Caco-2 (cell line): Measurements from ENCODE around the gene LCMT1. TPM values are rescaled to one million over a fixed set of nuclear protein-coding genes. Genes with fewer than 3 reads are reported as not detected.

Experiments
- BruUV-seq: library from RNA; stranded (reverse); fragments of 400-500 nt; replicated peaks from 2 replicates; lab custom pipeline; 2021; lab: Mats Ljungman, UMichigan
- CTCF ChIA-PET: fragments of 300-600 bp; sonication (Branson Sonifier 250); formaldehyde crosslinking; loops from one replicate; lab custom pipeline; 2022; ENCODE audit warnings: antibody characterized with exemption; lab: Charles Lee
- POLR2A ChIA-PET: fragments of 300-600 bp; sonication (Branson Sonifier 250); formaldehyde crosslinking; loops from one replicate; lab custom pipeline; 2022; ENCODE audit warnings: antibody characterized with exemption; lab: Charles Lee
- DNase-seq, 2 experiments: peaks; one replicate each; pipeline versions ENCODE4 v3.0.0 to v3.0.0-alpha.2; 2020 to 2022
- H3K27me3 ChIP-seq: replicated peaks from 2 replicates; pipeline ENCODE4 v1.6.0; 2011; ENCODE audit warnings: low read length; ENCODE audit not compliant: control insufficient read depth, insufficient read depth
- H3K36me3 ChIP-seq: 2 replicates; pipeline ENCODE4 v1.5.1; 2011; ENCODE audit warnings: low read length; ENCODE audit not compliant: control insufficient read depth, insufficient read depth
- H3K4me1 ChIP-seq: fragments of 250-450 bp; sonication (Bioruptor Pico); 2 replicates; pipeline ENCODE4 v1.5.1; 2020; ENCODE audit warnings: mild to moderate bottlenecking
- H3K4me3 ChIP-seq: 2 replicates; pipeline ENCODE4 v1.5.1; 2011; ENCODE audit warnings: low read depth, mild to moderate bottlenecking, control low read depth, low read length
- H3K9me3 ChIP-seq: fragments of 250-450 bp; sonication (Bioruptor Pico); 2 replicates; pipeline ENCODE4 v1.5.1; 2020; ENCODE audit warnings: mild to moderate bottlenecking, moderate library complexity
- H3K27ac Mint-ChIP-seq: one replicate; pipeline ENCODE4 v1.8.0; 2022; ENCODE audit warnings: mixed read lengths; ENCODE audit not compliant: unreplicated experiment
- H3K27me3 Mint-ChIP-seq: one replicate; pipeline ENCODE4 v1.8.0; 2022; ENCODE audit warnings: mixed read lengths; ENCODE audit not compliant: insufficient read depth, unreplicated experiment
- H3K36me3 Mint-ChIP-seq: one replicate; pipeline ENCODE4 v1.8.0; 2022; ENCODE audit warnings: mild to moderate bottlenecking, mixed read lengths; ENCODE audit not compliant: insufficient read depth, unreplicated experiment
- H3K4me1 Mint-ChIP-seq: one replicate; pipeline ENCODE4 v1.8.0; 2022; ENCODE audit warnings: low read depth, mixed read lengths; ENCODE audit not compliant: unreplicated experiment
- H3K4me3 Mint-ChIP-seq: one replicate; pipeline ENCODE4 v1.8.0; 2022; ENCODE audit warnings: mild to moderate bottlenecking, moderate library complexity, mixed read lengths; ENCODE audit not compliant: unreplicated experiment
- H3K9me3 Mint-ChIP-seq: one replicate; pipeline ENCODE4 v1.8.0; 2022; ENCODE audit warnings: mixed read lengths; ENCODE audit not compliant: unreplicated experiment
- CTCF ChIP-seq, 2 experiments: fragments of 200-600 bp in 1 of 2; IDR thresholded peaks; 1 replicate in 1 of 2; 2 replicates in 1 of 2; pipeline versions ENCODE4 v1.5.1 to v1.8.0; 2011 to 2022; ENCODE audit warnings: antibody characterized with exemption in 1 of 2, control low read depth in 1 of 2, inconsistent platforms in 1 of 2, low read depth in 1 of 2, low read length in 1 of 2, mild to moderate bottlenecking in 1 of 2, moderate library complexity in 1 of 2; ENCODE audit not compliant: insufficient read depth in 1 of 2, severe bottlenecking in 1 of 2, unreplicated experiment in 1 of 2
- intact Hi-C: fragments of 100-400 bp; cut with micrococcal nuclease; formaldehyde crosslinking; loops from one replicate; pipeline ENCODE4 v1.10.0; 2022; ENCODE audit not compliant: unreplicated experiment
- total RNA-seq: library from RNA; stranded (reverse); gene quantifications from 2 replicates; pipeline ENCODE4 v1.2.3, GENCODE V29; 2022

The LCMT1 gene
- total RNA-seq, 1 experiment from 2014 or later: 53.9 TPM

- no peak for DNase-seq
- ChIA-PET POLR2A (no interaction called here), CTCF (no interaction called here)
- H3K4me3 ChIP-seq: no peak overlapping the region
- intact Hi-C loops: no loop called here
- H3K27me3 ChIP-seq: no peaks in the 10 kb centered on the region
- TF ChIP-seq CTCF (IDR thresholded peaks at IDR 0.05; ENCODE audit: insufficient read depth in 1 of 2, low read depth in 1 of 2, low read length in 1 of 2, severe bottlenecking in 1 of 2, unreplicated experiment in 1 of 2): no peak
- no peaks in the 10 kb centered on the region for H3K36me3 Mint-ChIP-seq
- BruUV-seq: no TSS peak
- H3K4me3 Mint-ChIP-seq: no peak overlapping the region
- H3K9me3 Mint-ChIP-seq: no peaks in the 10 kb centered on the region
- no peaks in the 10 kb centered on the region for H3K4me1 ChIP-seq
- H3K4me1 Mint-ChIP-seq: no peaks in the 10 kb centered on the region
- no peaks in the 10 kb centered on the region for H3K9me3 ChIP-seq
- H3K36me3 ChIP-seq: no peaks in the 10 kb centered on the region
- no peak overlapping the region for H3K27ac Mint-ChIP-seq
- no peaks in the 10 kb centered on the region for H3K27me3 Mint-ChIP-seq
Observed at GRCh38 chr16:25217112-25217511, 105.6 kb downstream of the LCMT1 start.

GRCh38 chr16:25217921-25218320 is 106.4 kb downstream of the LCMT1 start:
- Histone ChIP-seq H3K27me3 (no peaks in the 10 kb centered on the region), H3K36me3 (no peaks in the 10 kb centered on the region), H3K4me1 (no peaks in the 10 kb centered on the region), H3K9me3 (no peaks in the 10 kb centered on the region), H3K4me3 (no peak overlapping the region)
- BruUV-seq: no TSS peak
- ChIA-PET POLR2A (interaction anchor here (0.5 kb wide), 1 partner anchor 41 kb away, joined by 5 read pairs; no protein-coding TSS in a partner anchor), CTCF (no interaction called here)
- Mint-ChIP-seq H3K36me3 (no peaks in the 10 kb centered on the region), H3K27ac (no peak overlapping the region), H3K9me3 (no peaks in the 10 kb centered on the region), H3K4me3 (no peak overlapping the region), H3K4me1 (no peaks in the 10 kb centered on the region), H3K27me3 (no peaks in the 10 kb centered on the region)
- intact Hi-C loops: no loop called here
- DNase-seq: no peak
- no peak for TF ChIP-seq CTCF (IDR thresholded peaks at IDR 0.05; ENCODE audit: insufficient read depth in 1 of 2, low read depth in 1 of 2, low read length in 1 of 2, severe bottlenecking in 1 of 2, unreplicated experiment in 1 of 2)

GRCh38 chr16:25219070-25219737 is 107.7 kb downstream of the LCMT1 start:
- CTCF ChIA-PET: no interaction called here
- DNase-seq: no peak

More at GRCh38 chr16:25219070-25219737, 107.7 kb downstream of the LCMT1 start:
- Mint-ChIP-seq H3K36me3 (no peaks in the 10 kb centered on the region), H3K4me3 (no peak overlapping the region), H3K4me1 (no peaks in the 10 kb centered on the region), H3K9me3 (no peaks in the 10 kb centered on the region), H3K27ac (no peak overlapping the region), H3K27me3 (no peaks in the 10 kb centered on the region)
- Histone ChIP-seq H3K4me3 (no peak overlapping the region), H3K4me1 (no peaks in the 10 kb centered on the region), H3K36me3 (no peaks in the 10 kb centered on the region), H3K27me3 (no peaks in the 10 kb centered on the region), H3K9me3 (no peaks in the 10 kb centered on the region)
- BruUV-seq: no TSS peak
- POLR2A ChIA-PET: no interaction called here
- intact Hi-C loops: no loop called here
- TF ChIP-seq CTCF (IDR thresholded peaks at IDR 0.05; ENCODE audit: insufficient read depth in 1 of 2, low read depth in 1 of 2, low read length in 1 of 2, severe bottlenecking in 1 of 2, unreplicated experiment in 1 of 2): no peak
